NCI-H1694 (cell line): ENCODE results near the gene TAGAP.
A peak's percentile ranks its signal among the peaks of the same experiment; 100 is the strongest.
"Not testable (repeated sequence)": the region's sequence is repeated elsewhere in the genome, so short reads cannot be mapped to it uniquely, and the experiment has no call there.

Experiments
- DNase-seq: peaks from one replicate; lab custom pipeline; 2025; lab: John Stamatoyannopoulos, UW

The TAGAP gene

GRCh38 chr6:159010037-159010612, 34.7 kb downstream of the TAGAP start:
- DNase-seq, result not testable (repeated sequence)

DNA sequence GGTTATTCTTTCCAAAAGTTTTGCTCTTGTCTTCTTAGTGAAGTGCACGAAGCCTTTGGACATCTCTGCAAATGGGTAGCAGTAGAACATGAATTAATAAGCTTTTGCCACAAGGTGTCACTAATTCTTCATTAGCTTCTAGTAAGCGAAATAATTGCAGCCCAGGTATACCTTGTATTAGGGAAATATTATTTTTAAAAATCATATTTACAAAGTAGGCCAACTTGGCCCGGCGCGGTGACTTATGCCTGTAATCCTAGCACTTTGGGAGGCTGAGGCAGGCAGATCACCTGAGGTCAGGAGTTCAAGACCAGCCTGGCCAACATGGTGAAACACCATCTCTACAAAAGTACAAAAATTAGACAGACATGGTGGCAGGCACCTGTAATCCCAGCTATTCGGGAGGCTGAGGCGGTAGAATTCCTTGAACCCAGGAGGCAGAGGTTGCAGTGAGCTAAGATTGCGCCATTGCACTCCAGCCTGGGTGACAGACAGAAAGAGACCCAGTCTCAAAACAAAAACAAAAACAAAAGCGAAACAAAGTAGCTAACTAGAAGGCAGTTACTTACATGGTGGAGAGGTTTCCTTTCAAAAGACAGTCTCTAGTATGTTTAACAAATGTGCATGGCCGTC, 36.0 kb downstream of the TAGAP start:
- peak; percentile 60 for DNase-seq

DNA sequence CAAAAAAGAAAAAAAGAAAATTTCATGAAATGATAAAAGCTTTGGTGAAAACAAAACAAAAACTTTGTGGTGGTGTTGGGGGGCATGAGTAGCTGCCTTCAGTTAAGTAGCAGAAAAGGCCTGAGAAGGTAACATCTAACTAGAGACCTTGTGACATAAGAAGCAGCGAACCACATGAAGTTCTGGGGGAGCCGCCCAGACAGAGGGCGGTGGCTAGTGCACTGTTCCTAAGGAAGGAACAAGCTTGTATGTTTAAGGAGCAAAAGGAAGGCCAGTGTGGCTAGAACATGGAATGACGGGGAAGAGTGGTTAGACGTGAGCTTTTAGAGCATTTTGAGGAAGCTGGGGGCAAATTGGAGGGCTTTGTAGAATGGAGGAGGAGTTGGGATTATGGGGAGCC, 37.3 kb downstream of the TAGAP start:
- DNase-seq, result no peak

DNA sequence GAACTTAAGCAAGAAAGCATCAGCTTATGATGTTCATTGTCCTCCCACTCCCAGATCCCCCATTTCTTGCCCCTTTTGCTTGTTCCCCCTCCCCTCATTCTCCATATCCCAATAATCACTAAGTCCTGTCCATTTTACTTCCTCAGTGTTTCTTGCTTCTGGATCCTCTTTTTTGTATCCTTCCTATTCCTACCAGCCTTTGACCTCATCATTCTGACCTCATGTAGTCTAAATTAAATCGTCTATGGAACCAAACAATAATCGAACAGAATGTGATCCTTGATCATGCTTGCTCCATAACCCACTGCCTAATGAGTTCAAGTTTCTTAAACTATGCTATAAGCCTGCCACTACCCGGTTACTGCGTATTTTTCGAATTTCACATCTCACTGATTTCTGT, 39.4 kb downstream of the TAGAP start:
- no peak for DNase-seq

- no peak for DNase-seq
Observed at GRCh38 chr6:159004592-159004991, 40.2 kb downstream of the TAGAP start.

- DNase-seq, result no peak
Observed at GRCh38 chr6:159002432-159003155, 42.2 kb downstream of the TAGAP start.

DNA sequence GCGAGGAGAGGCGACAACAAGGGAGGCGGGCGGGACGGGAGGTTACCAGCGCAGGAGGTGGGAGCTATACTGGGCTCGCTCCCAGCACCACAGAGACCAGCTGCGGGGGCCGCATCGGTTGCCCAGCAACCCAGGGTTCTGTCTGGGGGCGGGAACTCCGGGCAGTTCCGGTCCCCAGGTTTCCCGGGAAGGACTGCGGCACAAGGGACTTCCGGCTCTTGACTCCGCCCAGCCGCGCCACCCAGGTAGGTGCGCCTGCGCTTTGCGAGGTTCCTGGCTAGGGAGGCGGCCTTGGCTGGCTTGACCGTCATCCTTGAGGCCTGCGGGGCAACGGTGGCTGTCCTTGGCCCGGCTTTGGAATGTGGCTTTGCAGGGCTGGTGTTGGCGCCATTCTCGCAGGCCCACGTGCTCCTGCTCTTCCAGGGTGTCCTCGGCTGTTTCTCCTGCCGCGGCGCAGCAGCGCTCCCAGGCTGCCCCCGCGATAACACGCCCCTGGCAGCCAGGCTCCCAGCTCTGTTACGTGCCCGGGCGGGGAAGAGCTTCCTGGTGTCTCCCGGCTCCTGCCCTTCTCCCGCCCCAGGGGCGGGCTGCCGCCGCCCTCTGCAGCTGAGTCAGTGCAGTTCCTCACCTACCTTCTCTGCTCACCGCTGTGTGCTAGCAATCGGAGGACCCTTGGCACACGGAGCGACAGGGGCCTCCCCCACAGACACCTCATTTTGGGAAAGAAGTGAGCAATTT, 45.0 kb downstream of the TAGAP start, which contains the start of gene RSPH3:
TSS of gene RSPH3 (minus strand) at position 537 of the 738 bp plus-strand sequence. CDS start 652 bp downstream, outside the sequence.
- DNase-seq, result peak; percentile 82

DNA sequence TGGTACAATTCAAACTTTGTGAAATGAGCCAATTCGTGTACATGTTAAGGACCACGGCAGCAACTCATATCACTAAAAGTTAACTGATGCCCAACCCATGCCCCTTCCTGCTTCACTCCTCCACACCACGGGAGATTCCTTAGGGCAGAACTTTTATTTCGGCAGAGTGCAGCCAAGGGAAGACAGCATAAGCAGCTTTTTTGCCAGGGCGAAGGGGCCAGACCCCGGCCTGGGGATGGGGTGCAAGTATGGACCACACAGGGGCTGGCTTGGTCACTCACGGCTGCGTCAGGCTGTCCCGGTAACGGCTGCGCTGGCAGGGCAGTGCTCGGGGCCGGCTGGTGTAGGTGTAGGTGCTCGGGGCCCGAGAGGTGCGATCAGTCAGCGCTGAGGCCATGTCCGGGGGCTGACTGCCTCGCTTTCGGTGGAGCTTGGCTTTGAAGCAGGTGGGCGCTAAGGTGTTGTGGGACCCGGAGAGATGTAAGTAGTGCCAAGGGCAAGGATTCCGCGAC, 45.6 kb downstream of the TAGAP start:
- no peak for DNase-seq

DNA sequence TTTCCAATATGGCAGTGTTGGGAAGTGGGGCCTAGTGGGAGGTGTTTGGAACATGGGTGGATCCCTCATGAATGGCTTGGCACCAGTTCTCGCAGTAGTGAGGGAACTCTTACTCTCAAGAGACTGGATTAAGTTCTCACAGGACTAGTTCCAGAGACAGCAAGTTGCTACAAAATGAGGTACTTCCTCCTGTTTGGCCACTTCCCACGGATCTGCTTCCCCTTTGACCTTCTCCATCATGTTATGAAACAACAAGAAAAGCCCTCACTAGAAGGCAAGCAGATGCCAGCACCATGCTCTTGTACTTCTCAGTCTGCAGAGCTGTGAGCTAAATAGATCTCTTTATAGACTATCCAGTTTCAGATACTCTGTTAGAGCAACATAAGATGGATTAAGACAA, 47.9 kb downstream of the TAGAP start:
- no peak for DNase-seq

- DNase-seq, result no peak
Observed at GRCh38 chr6:158993639-158994038, 51.2 kb downstream of the TAGAP start.

- no peak for DNase-seq
Observed at GRCh38 chr6:158991017-158991723, 53.6 kb downstream of the TAGAP start.

GRCh38 chr6:158989711-158990110, 55.1 kb downstream of the TAGAP start:
- DNase-seq, result not testable (repeated sequence)

DNA sequence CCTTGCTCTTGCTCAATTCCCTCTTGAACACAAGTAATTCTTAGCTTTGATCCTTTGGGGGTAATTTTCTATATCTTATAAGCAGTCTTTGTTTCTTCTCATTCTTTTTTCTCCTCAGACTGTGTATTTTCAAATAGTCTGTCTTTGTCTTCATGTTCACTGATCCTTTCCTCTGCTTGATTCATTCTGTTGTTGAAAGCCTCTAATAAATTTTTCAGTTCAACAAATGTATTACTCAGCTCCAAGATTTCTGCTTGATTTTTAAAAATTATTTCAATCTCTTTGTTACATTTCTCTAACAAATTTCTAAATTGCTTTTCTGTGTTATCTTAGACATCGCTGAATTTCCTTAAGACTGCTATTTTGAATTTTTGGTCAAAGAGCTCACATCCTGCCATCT, 56.3 kb downstream of the TAGAP start:
- no peak for DNase-seq

DNA sequence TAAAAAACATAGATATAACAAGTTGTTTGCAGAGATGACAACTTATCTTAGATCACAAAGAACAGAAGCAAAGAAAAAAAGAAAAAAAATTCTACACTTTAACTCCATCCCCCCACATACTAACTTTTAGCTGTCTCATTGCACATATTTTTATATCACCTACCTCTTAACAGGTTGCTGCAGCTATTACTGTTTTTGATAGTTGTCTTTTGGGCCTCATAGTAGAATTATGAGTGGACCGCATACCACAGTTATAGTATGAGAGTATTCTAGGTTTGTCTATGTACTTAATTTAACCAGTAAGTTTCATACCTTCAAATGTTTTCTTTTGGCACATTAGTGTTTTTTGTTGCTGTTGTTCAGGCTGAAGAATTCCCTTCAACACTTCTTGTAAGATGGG, 57.1 kb downstream of the TAGAP start:
- DNase-seq, result no peak
